Heart right ventricle (tissue), 16 donors: Measurements from ENCODE around the gene PCCA. TPM values are rescaled to one million over a fixed set of nuclear protein-coding genes. Genes with fewer than 3 reads are reported as not detected.

Experiments
- ATAC-seq, 8 donors: fragments of 200-7000 bp; cut with Tn5 transposase; one replicate each; pipeline ENCODE4 v1.9.1; 2020; ENCODE audit warnings: mild to moderate bottlenecking in 8 of 8, moderate library complexity in 8 of 8, moderate number of reproducible peaks in 1 of 8
- DNase-seq, 2 donors: peaks; one replicate each; pipeline ENCODE4 v3.0.0-alpha.2; 2020
- H3K27ac ChIP-seq, 10 donors: fragments of 200-600 bp; sonication (generic) in 2 of 10; one replicate each; pipeline versions ENCODE4 v1.5.0 to v1.8.0; 2020 to 2022; ENCODE audit warnings: mild to moderate bottlenecking in 3 of 10
- H3K27me3 ChIP-seq, 7 donors: fragments of 200-600 bp; one replicate each; pipeline ENCODE4 v1.8.0; 2021 to 2022; ENCODE audit warnings: mild to moderate bottlenecking in 2 of 7
- H3K36me3 ChIP-seq, 9 donors: fragments of 200-600 bp; sonication (generic) in 1 of 9; one replicate each; pipeline versions ENCODE4 v1.5.0 to v1.8.0; 2020 to 2022; ENCODE audit warnings: mild to moderate bottlenecking in 2 of 9
- H3K4me1 ChIP-seq, 9 donors: fragments of 200-600 bp; sonication (generic) in 1 of 9; one replicate each; pipeline versions ENCODE4 v1.5.0 to v1.8.0; 2020 to 2022; ENCODE audit warnings: mild to moderate bottlenecking in 4 of 9
- H3K4me3 ChIP-seq, 10 donors: fragments of 200-600 bp; sonication (generic) in 2 of 10; one replicate each; pipeline versions ENCODE4 v1.5.0 to v1.8.0; 2020 to 2022; ENCODE audit warnings: mild to moderate bottlenecking in 7 of 10, moderate library complexity in 2 of 10
- H3K9me3 ChIP-seq, 11 donors: fragments of 200-600 bp in 10 of 11; sonication (generic) in 2 of 11; one replicate each; pipeline versions ENCODE4 v1.5.0 to v1.8.0; 2013 to 2022; ENCODE audit warnings: mild to moderate bottlenecking in 2 of 11, control low read depth in 1 of 11, moderate library complexity in 1 of 11
- CTCF ChIP-seq, 9 donors: fragments of 200-600 bp; sonication (generic) in 2 of 9; IDR thresholded peaks; one replicate each; pipeline versions ENCODE4 v1.5.0 to v1.8.0; 2021 to 2022; ENCODE audit warnings: antibody characterized with exemption in 9 of 9, mild to moderate bottlenecking in 5 of 9, moderate library complexity in 1 of 9
- WGBS, 2 donors: extraction: QIAGEN DNeasy Blood & Tissue Kit; methylation state at CpG; one replicate each; pipeline ENCODE4 v1.1.7; 2013; ENCODE audit warnings: inconsistent platforms in 1 of 2; 5-methylcytosine and 5-hydroxymethylcytosine counted together
- intact Hi-C, 10 donors: fragments of 100-400 bp; cut with DNase I; formaldehyde crosslinking; loops; one replicate each; pipeline versions ENCODE4 v1.11.1 to v1.14.2; 2022
- polyA plus RNA-seq, 2 donors: library from polyadenylated mRNA; stranded (reverse); fragments of 200-250 nt; gene quantifications; one replicate each; pipeline ENCODE4 v1.2.3, GENCODE V29; 2013
- total RNA-seq, 10 donors: library from RNA; stranded (reverse); fragmentation: NEBNext Ultra II Directional in 3 of 10; extraction: Animal tissue kit (Norgen Biotek cat#: 25700) in 3 of 10; gene quantifications; one replicate each; pipeline versions ENCODE4 v1.2.1 to v1.2.4, GENCODE V29; 2021 to 2023
- donor health status: Arrhythmogenic right ventricular cardiomyopathy.
- donor health status: ischemic (EF 13 %, LVEDD 7.1; RV severe dilation, severe dysfunction).
- donor health status: healthy with polysubstance abuse.
- donor health status: DM: no; HTN: yes; CAD: no.
- donor health status: DM: no; HTN: no; CAD: no.
- donor health status: ischemic (EF 25% LVEDD 6.9; RV normal size, moderate dysfunction).
- donor health status: ischemic (EF 25% LVEDD 5.7; RV mildly dilated, moderate dysfunction).
- donor health status: healthy.
- donor health status: DM: yes; HTN: yes; CAD: no.
- donor health status: Ischemic cardiomyopathy.
- donor health status: ischemic (EF 35%, LVEDD 5.7; RV mildly dilated, moderate dysfunction).
- donor health status: nonischemic (EF 11% LVEDD 7.7; RV severe dilation, severe dysfunction).
- donor health status: DM: yes; HTN: yes; CAD: no.
- donor health status: PGD.
- donor health status: ischemic (EF 29% LVEDD 5.4; RV normal size, mild dysfunction).
- donor health status: nonischemic (EF 23%, LVEDD 6.1; RV moderate dilation, normal function).

PCCA gene
- total and polyA plus RNA-seq, 12 donors = 21.2 to 71.9 (median 60.7) TPM

DNA sequence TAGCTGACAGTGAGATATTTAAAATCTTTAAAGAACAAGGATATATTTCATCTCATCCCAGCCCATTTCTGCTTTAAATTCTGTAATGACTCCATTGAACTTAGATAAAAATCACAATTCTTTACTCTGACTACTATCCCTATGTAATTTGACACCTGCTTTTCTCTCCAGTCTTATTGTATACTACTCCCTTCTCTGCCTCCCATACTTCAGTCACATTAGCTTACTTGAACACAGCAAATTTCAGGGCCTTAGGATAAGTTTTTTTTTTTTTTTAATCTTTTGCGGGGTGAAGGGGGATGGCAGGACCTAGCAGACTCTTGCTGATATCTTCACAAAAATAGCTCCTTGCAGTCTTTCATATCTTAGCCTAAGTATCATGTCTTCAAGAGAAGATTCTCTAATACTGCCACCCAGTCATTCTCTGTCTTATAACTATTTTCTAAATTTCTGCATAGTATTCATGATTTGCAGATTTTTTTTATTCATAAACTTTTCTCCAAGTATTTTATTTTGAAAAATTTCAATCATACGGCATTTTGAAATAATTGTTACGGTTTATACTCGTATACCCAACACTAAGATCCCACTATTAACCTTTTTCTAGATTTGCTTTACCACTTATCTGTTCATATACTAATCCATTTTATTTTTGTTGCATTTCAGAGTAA, 151.4 kb downstream of the PCCA start:
- H3K4me1 ChIP-seq = peaks cover 0 to 26% (median 9%) of the 10 kb centered on the region in 9 donors
- no peak for ATAC-seq
- TF ChIP-seq CTCF (IDR thresholded peaks at IDR 0.05) = no peak
- intact Hi-C loops = no loop called here
- DNase-seq = no peak
- H3K4me3 ChIP-seq = no peak overlapping the region
- H3K9me3 ChIP-seq = no peaks in the 10 kb centered on the region
- 98% methylated on average over 4 of the region's 4 CpGs for WGBS, 2 donors
- H3K27ac ChIP-seq = no peak overlapping the region
- no peaks in the 10 kb centered on the region for H3K27me3 ChIP-seq
- H3K36me3 ChIP-seq = peaks cover 0 to 7% (median 0%) of the 10 kb centered on the region in 9 donors

DNA sequence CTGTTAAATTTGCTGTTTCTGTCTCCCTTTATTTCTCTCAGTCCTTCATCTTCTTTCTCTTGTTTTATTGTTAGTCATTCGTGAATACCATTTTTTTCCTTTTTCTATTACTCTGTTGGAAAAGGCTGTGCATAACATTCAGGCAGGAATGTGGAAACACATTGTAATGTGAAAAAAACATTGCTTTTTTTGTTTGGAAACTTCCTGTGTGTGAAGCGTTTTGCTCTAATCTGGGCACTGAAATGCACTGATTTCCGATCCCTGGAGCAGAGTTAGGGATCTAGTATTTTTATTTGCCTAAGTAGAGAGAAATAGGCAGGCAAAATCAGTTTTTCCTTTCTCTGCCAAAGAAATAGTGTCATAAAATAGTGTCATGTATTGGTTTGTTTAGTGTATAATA, 155.5 kb downstream of the PCCA start:
- Histone ChIP-seq H3K27ac (no peak overlapping the region), H3K36me3 (no peaks in the 10 kb centered on the region), H3K27me3 (no peaks in the 10 kb centered on the region), H3K4me3 (no peak overlapping the region), H3K4me1 (peaks cover 0 to 21% (median 4%) of the 10 kb centered on the region in 9 donors), H3K9me3 (peaks cover 0 to 26% (median 10%) of the 10 kb centered on the region in 11 donors)
- intact Hi-C loops = no loop called here
- 45 to 58% methylated on average over 3 of the region's 3 CpGs for WGBS, 2 donors
- peak in 3 of 8 donors; percentile 27 to 58 (median 38) for ATAC-seq
- TF ChIP-seq CTCF (IDR thresholded peaks at IDR 0.05) = no peak
- no peak for DNase-seq

- peaks cover 0 to 26% (median 10%) of the 10 kb centered on the region in 11 donors for H3K9me3 ChIP-seq
- no peaks in the 10 kb centered on the region for H3K27me3 ChIP-seq
- peaks cover 0 to 21% (median 4%) of the 10 kb centered on the region in 9 donors for H3K4me1 ChIP-seq
- no peak overlapping the region for H3K4me3 ChIP-seq
- no peaks in the 10 kb centered on the region for H3K36me3 ChIP-seq
- intact Hi-C loops = no loop called here
- WGBS, 2 donors = 75 to 76% methylated on average over 1 of the region's 1 CpG
- DNase-seq (no peak), ATAC-seq (no peak)
- no peak overlapping the region for H3K27ac ChIP-seq
- no peak for TF ChIP-seq CTCF (IDR thresholded peaks at IDR 0.05)
These were observed 156.2 kb downstream of the PCCA start for GRCh38 chr13:100245104-100245503.

- ATAC-seq (no peak), DNase-seq (no peak)
- 98 to 100% methylated on average over 1 of the region's 1 CpG for WGBS, 2 donors
- peaks cover 0 to 21% (median 4%) of the 10 kb centered on the region in 9 donors for H3K4me1 ChIP-seq
- intact Hi-C loops = no loop called here
- H3K27ac ChIP-seq = no peak overlapping the region
- TF ChIP-seq CTCF (IDR thresholded peaks at IDR 0.05) = no peak
- peaks cover 0 to 26% (median 10%) of the 10 kb centered on the region in 11 donors for H3K9me3 ChIP-seq
- H3K27me3 ChIP-seq = no peaks in the 10 kb centered on the region
- H3K36me3 ChIP-seq = no peaks in the 10 kb centered on the region
- H3K4me3 ChIP-seq = no peak overlapping the region
These were observed 159.0 kb downstream of the PCCA start for GRCh38 chr13:100247937-100248336.
